T-helper 2 cell (primary cell): Measurements from ENCODE around the gene TAOK1.
"Not testable (repeated sequence)": the region's sequence is repeated elsewhere in the genome, so short reads cannot be mapped to it uniquely, and the experiment has no call there.

Experiments
- DNase-seq, 5 experiments: peaks; one replicate each; pipeline versions ENCODE4 v3.0.0 to v3.0.0-alpha.2; 2012 to 2022

The TAOK1 gene

DNA sequence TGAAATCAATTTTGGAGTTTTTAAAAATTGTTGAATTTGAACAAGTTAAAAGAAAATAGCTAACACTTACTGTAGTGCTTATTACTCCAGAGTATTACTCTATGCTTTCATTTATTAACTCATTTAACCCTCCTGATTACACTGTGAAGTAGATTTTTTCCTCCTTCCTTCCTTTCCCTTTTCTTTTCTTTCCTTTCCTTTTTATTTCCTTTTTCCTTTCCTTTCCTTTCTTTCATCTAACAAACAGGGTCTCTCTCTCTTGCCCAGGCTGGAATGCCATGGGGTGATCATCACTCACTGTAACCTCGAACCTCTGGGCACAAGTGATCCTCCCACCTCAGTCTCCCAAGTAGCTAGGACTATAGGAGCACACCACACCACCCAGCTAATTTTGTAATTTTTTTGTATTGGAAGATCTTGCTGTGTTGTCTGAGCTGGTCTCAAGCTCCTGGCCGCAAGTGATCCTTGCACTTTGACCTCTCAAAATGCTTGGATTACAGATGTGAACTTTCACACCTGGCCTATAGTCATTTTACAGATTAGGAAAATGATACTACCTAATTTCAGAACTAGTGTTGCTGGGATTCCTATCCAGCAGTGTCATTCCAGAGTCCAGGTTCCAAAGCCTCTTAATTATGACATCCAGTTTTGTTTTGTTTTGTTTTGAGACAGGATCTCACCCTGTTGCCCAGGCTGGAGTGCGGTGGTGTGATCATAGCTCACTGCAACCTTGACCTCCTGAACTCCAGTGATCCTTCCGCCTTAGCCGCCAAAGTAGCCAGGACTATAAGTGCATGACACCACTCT is 59.9 kb downstream of the TAOK1 start:
- no peak for DNase-seq

DNA sequence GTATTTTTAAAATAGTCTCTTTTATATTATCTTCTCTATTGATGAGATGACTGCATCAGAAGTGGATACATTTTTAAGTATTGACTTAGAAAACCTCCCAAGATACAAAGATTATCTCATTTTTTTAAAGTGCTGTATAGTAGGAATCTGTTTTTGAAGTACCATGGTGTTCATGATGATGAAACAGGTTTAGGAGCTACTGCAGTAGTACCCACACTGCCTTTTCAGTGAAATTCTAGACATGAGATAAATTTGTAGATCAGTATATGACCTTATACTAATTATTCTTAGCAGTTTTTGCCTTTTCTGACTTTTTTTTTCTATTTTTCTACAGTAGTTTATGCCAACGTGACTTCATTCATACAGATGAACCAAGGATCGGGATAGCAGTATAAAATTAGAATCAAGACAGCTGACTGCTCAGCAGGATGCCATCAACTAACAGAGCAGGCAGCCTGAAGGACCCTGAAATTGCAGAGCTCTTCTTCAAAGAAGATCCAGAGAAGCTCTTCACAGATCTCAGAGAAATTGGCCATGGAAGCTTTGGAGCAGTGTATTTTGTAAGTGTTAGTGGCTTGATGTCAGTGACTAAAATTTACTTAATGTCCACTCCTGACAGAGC is 61.1 kb downstream of the TAOK1 start:
- DNase-seq, result no peak

DNA sequence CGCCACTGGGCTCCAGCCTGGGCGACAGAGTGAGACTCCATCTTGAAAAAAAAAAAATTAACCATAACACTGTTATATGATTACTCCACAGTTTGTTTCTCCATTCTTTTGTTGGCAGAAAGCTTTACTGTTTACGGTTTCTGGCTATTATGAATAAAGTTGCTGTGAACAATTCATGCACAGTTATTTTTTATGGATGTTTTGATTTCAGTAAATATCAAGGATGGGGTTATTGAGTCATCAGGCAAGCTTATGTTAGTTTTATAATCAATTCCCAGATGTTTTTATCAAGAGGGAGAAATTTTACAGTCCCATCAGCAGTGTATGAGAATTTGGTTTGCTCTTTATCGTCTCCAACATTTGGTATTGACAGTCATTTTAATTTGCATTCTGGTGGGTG is 67.9 kb downstream of the TAOK1 start:
- DNase-seq, result no peak

DNA sequence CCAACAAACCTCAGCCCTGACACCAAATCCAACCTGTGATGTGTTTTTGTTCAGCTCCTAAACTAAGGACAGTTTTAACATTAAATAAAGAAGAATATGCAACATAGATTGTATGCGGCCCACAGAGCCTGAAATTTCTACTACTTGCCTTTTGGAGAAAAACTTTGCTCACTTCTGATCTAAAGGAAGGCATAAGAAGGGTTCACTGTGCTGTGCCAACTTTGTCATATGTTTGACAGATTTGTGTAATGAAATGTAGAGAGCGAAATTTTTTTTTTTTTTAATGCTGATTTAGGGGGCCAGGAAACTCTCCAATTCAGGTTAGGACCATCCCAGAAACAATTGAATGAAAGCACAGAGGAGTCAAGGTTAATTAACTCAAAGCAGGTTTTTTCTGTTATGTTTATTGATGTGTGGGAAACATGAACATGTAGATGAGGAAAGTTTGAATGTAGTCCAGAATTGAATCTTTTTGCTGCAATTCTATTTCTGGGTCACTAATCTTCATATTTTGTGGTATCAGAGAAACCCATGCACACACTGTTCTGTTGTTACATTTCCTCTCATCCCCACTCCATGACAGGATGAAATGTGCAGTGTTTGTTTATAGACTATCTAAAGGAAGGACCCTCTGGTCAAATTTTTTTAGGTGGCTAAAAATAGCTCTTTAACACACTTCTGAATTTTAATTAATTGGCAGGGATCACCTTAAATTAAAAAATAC is 71.5 kb downstream of the TAOK1 start:
- no peak for DNase-seq

DNA sequence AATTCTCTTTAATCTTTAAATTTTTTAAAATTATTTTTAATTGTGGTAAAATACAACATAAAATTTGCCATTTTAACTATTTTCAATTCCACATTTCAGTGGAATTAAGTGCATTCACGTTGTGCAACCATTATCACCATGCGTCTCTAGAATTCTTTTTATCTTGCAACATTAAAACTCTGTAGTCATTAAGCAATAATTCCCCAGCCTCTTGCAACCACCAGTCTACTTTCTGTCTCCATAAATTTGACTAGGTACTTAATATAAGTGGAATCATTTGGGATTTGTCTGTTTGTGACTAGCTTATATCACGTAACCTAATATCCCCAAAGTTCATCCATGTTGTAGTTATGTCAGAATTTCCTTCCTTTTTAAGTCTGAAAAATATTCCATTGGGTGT is 79.1 kb downstream of the TAOK1 start:
- DNase-seq, result no peak

DNA sequence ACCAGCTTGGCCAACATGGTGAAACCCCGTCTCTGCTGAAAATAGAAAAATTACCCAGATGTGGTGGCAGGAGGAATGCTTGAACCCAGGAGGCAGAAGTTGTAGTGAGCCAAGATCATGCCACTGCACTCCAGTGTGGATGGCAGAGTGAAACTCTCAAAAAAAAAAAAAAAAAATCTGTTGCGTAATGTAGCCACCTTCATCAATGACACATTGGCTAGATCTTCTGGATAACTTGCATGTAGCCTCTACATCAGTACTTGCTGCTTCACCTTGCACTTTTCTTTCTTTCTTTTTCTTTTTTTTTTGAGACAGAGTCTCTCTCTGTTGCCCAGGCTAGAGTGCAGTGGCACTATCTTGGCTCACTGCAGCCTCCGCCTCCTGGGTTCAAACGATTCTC is 83.3 kb downstream of the TAOK1 start:
- not testable (repeated sequence) for DNase-seq

DNA sequence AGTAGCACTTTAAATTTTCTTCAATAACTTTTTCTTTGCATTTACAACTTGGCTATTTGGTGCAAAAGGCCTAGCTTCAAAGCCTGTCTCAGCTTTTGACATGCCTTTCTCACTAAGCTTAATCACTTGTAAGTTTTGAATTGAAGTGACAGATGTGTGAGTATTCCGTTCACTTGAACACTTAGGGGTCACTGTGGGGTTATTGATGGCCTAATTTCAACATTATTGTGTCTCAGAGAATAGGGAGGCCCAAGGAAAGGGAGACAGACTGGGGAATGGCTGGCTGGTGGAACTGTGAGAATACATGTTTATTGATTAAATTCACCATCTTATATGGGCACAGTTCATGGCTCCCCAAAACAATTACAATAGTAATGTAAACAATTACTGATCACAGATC is 84.1 kb downstream of the TAOK1 start:
- no peak for DNase-seq

DNA sequence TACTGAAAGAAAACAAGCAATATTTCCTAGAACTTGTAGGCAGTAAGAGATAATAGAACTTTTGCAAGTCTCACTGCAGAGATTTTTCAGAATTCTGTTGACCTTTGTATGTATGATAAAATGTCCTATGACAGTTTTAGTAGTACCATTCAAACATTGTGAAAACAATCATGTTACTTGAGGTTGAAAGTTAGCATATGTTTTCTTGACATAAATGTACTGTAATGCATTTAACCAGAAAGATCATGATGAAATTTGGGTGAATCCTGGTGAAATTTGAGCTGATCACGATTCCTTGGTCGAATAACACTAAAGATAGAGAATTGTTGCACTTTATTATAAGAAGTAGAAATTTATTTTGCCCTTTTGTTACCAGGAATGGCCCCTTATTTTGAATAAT is 85.7 kb downstream of the TAOK1 start:
- no peak for DNase-seq

DNA sequence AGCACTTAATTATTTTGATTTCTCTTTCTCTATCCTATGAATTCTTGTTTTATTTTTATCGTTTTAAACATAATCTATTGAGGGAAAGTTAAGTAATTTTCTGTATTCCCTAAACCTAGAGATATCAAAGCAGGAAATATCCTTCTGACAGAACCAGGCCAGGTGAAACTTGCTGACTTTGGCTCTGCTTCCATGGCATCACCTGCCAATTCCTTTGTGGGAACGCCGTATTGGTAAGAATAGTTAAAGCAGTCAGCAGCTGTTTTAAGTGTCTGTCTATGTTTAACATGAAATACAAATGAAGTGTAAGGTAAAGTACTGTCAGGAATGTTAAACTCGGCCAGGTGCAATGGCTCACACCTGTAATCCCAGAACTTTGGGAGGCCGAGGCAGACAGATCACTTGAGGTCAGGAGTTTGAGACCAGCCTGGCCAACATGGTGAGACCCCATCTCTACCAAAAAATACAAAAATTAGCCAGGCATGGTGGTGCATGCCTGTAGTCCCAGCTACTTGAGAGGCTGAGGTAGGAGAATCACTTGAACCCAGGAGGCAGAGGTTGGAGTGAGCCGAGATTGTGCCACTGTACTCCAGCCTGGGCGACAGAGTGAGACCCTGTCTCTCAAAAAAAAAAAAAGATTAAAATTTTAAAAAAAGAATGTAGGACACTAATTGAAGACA is 90.2 kb downstream of the TAOK1 start:
- DNase-seq, result not testable (repeated sequence)

DNA sequence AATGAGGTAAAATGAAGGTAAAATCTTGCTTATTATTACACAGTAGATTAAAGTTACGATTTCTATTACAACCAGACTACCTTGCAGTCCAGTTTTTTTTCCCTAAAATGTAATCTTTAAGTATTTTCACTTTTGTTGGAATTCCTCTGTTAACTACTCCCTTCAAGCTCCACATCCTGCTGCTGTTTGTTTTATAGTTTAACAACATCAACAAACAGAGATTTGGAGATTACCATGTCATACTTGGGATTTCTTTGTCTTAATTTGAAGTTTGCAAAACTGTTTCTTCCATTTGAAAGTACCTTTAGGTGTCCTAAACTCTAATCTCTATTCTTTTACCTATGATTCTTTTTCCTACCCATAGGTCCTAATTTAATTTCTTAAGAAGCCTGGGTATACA is 93.3 kb downstream of the TAOK1 start:
- DNase-seq, result no peak

DNA sequence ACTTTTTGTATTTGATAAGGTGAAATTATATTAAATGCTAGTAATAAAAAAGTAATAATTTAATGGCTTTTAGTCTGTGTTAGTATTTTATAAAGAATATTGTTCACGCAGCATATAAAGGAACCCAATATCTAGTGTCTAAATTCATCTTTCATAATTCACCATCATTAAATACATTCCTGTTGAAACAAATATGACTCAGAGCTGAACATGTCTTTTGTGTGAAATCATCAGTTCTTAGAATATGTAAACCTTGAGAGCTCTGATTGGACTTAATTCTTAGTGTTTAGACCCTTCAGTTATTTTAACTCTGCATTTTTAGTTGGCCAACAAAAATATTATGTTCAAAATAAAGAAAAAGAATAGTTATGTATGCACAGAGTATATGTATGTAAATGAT is 104.8 kb downstream of the TAOK1 start:
- no peak for DNase-seq

DNA sequence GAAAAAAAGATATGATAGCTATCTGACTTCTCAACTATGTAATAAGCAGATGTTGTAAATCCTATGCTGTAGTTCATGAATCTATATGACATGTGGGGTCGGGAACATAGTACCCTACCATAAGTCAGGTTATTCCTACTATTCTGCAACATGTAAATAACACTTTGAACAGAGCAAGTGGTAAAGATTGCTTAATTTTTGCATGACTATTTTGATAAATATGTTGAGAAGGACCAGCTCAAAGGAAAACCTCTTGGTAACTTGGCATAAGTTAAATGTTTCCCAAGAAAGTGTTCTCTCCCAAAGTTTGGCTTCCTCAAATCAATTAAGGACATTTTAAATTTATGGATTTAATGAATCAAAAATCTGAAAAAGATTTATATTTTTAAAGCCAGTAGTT is 114.5 kb downstream of the TAOK1 start:
- no peak for DNase-seq

DNA sequence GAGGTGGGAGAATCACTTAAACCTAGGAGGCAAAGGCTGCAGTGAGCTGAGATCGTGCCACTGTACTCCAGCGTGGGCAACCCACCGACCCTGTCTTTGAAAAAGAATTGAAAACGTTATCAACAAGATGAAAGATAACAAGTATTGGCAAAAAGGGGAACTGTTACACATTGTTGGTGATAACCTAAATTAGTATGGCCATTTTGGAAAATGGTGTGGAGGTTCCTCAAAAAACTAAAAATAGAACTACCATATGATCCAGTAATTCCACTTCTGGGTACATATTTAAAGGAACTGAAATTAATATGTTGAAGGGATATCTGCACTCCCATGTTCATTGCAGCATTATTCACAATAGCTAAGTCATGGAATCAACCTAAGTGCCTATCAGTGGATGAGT is 115.7 kb downstream of the TAOK1 start:
- DNase-seq, result no peak

DNA sequence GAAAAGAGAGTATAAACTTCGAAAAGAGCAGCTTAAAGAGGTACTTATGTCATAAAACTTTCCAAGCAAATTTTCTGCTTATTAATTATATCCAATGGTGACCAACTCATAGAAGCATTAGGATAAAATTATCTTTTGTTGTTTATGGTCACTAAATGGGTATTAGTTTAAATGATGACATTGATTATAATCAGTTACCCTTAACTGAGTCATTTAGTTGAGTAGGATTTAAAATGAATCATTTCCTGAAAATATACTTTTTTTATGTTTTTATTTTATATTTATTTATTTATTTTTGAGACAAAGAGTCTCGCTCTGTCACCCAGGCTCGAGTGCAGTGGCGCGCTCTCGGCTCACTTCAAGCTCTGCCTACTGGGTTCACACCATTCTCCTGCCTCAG is 120.8 kb downstream of the TAOK1 start:
- DNase-seq, result no peak

DNA sequence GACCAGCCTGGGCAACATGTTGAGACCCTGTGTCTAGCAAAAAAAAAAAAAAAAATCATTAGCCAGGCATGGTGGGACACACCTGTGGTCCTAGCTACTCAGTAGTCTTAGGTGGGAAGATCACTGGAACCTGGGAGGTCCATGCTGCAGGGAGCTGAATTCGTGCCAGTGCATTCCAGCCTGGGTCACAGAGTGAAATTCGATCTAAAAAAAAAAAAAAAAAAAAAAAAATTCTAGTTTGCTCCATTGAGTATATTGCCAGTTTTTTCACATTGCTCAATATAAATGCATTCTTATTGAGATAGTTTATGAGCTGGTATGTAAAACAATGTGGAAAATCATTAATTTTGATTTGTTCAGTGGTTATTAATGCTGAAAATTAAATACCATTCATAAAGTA is 124.6 kb downstream of the TAOK1 start:
- no peak for DNase-seq

DNA sequence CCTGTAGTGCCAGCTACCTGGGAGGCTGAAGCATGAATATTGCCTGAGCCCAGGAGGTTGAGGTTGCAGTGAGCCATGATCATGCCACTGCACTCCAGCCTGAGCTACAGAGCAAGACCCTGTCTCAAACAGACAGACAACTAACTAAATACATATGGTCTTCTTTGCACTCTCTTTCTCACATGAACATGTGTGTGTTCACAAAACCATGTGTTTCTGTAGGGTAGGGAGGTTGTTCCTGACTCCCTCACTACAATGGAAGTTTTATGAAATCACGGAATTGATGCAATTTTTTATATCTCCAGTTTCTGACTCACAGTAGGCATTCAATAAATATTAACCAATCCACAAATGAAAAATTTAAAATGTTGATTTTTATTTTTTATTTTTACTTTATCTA is 128.2 kb downstream of the TAOK1 start:
- DNase-seq, result no peak

DNA sequence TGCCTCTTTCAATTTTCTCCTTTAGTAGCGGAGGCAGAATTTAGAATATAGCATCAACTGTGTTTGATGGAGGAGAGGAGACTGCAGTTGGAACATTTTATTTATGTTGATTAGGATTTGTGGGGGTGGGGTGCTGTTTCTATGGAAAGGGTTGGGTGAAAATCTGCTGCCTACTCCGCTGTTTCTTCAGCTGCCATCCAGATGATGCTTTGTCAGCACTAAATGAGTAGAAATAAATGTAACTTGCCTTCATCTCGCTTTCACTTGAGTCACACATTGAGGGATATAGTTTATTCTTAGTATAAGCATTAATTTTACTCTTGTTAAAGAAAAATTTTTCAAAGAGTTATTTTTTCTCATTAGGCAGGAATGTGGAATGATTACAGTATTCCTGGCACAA is 134.5 kb downstream of the TAOK1 start:
- DNase-seq, result no peak

DNA sequence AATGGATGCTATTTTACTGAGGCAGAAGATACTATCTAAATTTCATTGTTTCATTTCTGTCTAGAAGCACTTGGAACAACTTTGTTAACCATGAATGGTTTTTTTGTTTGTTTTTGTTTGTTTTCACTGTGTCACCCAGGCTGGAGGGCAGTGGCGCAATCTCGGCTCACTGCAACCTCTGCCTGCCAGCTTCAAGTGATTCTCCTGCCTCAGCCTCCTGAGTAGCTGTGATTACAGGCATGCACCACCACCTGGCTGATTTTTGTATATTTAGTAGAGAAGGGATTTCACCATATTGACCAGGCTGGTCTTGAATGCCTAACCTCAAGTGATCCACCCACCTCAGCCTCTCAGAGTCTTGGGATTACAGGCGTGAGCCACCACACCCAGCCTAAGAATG is 136.2 kb downstream of the TAOK1 start:
- DNase-seq, result no peak

DNA sequence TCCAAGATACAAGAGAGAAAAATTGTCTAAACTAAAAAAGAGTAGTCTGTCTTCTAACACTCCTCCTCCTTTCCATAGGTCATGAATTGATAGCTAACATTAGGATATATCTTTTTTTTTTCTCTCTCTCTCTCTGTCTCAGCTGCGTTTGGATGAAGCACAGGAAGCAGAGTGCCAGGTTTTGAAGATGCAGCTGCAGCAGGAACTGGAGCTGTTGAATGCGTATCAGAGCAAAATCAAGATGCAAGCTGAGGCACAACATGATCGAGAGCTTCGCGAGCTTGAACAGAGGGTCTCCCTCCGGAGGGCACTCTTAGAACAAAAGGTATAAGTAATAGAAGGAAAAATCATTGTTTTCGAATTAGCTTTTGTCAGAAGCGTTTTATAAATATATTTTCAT is 143.8 kb downstream of the TAOK1 start:
- no peak for DNase-seq

DNA sequence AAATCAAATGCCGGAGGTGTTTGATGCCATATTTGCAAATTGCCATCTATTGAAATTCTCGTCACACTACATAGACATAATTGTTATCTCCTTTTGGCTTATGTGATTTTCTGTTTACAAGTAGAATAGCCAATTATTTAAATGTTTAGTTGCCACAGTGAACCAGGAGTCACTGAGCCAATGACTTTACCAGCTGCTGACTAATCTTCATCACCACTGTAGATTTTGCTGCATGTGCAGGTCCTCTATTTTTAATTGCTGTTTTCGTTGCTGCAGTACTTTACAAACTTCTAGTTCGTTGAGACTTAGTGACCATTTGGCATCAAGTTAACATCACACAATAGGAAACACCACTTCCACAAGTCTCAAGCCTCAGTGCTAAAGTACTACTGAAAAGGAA is 153.9 kb downstream of the TAOK1 start:
- DNase-seq, result no peak

DNA sequence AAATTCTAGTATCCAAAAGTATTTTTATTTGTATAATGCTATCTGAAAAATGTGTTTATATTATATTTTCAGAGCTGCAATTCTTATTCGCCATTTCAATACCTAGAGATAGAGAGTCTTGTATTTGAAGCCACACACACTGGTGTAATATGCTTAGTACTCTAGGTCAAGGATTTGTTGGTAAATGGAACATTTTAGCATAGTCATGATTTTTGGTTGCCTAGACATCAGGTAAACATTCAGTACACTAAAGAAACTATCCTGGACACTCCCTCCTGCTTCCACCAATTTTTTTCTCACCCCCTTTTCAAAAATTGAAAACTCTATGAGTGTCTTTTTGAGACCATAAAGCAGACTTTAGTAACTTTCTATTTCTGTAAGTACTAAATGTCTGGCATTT is 155.9 kb downstream of the TAOK1 start:
- DNase-seq, result no peak

DNA sequence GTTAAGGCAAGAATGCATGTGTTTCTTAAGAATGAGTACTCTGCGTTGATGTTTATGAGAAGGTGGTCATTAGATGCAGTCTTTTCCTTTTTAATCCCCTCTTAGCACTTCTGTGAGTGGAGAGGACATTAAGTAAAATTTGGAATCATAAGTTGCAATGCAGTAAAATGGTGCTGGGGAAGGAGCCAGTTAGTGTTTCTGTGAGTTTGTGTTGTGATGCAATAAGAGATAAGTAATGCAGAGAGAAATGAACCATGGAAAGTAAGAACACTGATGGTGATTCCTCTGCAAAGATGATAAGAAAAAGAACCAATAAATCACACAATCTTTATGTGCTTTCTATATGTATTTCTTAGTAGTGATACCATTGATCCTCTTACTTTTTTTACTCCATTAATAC is 156.7 kb downstream of the TAOK1 start:
- DNase-seq, result no peak

DNA sequence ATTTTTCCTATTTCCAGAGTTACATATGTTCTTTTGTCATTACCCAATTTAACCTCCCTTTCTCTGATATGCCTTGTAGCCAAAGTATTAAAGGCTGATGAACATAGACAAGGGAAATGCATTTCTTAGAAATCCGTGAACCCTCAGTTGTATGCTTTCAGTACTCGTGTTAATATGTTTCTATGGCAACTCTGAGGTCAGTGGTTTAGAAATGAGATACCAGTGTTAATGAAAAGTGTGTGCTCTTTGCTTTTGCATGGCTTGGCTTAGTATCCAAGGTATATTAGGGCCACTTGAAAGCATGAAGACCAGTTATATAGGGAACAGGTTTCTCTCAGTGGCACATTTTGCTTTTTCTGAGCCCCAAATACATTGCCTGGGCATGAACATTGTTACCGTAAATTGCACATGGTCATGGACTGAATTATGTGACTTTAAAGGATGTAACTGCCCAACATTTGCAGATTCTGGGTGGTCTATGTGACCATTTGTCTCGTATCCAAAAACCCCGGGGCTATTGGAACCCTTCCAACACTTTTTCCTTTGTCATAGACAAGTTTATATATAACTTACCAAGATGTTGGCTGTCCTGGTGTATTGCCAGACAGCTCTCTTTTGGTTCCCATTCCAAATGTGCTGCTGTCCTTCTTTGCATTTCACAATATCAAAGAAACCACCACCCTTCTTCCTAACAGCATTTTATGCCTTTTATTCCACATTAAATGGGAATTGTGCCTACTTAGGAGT is 159.2 kb downstream of the TAOK1 start:
- peak in 1 of 5 experiments; percentile 73 for DNase-seq
